HG03558 (cell line): ENCODE data around the gene MTR.
"Not testable (repeated sequence)": the region's sequence is repeated elsewhere in the genome, so short reads cannot be mapped to it uniquely, and the experiment has no call there.

Experiments used
- ATAC-seq: cut with Tn5 transposase; IDR thresholded peaks from one replicate; pipeline ENCODE4 v1.9.1; 2021; ENCODE audit warnings: moderate number of reproducible peaks; ENCODE audit not compliant: unreplicated experiment; ENCODE audit errors: extremely low read depth

The MTR gene

DNA sequence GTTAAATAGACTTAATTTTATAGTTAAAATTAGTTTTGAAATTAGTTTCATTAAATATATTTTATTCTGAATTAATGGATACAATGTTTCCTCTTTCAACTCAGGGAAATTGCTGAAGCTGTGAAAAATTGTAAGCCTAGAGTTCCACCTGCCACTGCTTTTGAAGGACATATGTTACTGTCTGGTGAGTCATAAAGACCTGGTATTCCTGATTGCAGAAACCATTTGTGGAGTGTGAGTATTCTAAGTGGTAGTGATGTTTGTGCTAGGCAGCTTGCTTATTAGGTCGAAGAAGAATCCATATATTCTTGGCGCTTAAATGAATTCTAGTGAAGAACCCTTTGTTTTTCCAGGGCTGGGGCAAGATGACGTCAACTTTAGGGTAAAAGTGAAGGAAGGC is 34.0 kb downstream of the MTR start:
- ATAC-seq, result no peak

- no peak for ATAC-seq
These were observed 35.0 kb downstream of the MTR start for GRCh38 chr1:236830116-236830515.

- no peak for ATAC-seq
These were observed 35.5 kb downstream of the MTR start for GRCh38 chr1:236830560-236830959.

DNA sequence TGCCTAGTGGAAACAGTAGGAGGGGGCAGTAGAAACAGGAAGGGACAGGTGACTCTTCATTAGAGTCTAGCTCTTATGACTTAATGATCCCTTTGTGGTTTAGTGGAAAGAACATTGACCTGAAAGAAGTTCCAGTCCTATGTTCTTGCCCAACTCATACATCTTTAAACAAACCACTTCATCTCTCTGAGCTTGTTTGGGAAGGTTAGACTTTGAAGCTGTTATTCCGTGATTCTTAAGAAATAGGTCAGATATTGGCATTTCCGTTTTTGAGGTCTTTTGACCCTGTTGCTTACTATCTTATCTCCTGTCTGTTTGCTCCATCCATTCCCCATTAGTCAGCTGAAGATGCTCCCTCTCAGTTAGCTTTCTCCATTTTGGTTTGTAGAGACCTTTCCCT is 38.5 kb downstream of the MTR start:
- no peak for ATAC-seq

DNA sequence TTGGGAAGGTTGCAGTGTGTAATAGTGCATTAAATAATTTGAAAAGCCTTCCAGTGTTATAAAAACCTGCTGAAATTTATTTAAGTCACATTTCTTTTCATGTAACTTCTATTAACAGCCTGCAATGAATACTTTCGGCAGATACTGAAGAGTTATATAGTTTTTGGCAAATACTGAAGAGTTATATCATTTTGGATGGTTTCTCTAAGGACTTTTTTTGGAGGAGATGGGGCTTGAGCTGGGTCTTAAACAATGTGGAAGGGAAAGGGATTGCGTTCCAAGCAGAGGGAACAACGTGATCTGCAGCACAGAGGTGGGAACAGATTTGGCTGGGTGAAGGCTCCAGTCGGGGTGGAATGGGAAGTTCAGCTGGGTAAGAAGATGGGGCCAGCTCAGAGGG is 39.8 kb downstream of the MTR start:
- ATAC-seq, result no peak

DNA sequence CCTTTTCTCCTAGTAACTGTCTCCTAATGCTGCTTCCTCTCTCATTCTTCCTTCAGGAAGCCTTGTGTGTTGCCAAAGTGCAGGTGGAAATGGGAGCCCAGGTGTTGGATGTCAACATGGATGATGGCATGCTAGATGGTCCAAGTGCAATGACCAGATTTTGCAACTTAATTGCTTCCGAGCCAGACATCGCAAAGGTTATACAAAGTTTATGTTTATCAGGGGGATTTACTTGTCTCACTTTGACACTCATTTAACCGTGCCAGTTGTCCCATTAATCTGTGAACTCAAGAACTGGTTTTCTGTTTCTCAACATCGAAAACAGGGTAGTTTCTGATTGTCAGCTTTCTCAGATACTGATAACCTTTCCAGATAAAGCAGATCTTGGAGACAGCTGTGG is 40.4 kb downstream of the MTR start:
- no peak for ATAC-seq

DNA sequence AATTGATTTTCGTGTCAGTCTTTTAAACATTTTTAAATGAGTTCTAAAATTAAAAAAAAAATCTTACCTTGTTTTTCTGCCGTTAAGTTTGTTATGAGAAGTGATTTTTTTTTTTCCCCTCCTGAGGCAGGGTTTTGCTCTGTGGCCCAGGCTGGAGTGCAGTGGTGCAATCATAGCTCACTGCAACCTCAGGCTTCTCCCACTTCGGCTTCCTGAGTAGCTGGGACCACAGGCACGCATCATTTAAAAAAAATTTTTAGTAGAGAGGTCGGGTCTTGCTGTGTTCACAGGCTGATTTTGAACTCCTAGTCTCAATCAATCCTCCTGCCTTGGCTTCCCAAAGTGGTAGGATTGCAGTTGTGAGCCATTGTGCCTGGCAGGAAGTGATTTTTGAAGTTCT is 41.1 kb downstream of the MTR start:
- no peak for ATAC-seq

GRCh38 chr1:236837115-236837514 is 42.0 kb downstream of the MTR start:
- no peak for ATAC-seq

DNA sequence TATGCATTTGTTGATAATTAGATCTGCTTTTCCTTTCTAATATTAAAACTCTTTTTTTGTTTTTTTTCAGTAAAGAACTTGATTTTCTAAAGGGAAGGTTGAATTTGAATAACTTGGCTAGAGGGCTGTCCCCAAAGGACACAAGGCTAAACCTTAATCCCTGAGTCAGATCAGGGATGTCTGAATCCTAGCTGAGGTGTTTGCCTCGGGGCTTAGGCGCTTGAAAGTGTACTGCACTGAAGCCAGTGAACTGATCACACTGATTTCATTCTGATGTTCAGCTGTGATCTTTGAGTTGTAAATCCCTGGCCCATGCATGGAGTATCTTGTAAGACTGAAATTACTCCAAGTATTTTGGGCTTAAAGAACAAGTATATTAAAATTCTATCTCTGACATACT is 42.8 kb downstream of the MTR start:
- ATAC-seq, result no peak

DNA sequence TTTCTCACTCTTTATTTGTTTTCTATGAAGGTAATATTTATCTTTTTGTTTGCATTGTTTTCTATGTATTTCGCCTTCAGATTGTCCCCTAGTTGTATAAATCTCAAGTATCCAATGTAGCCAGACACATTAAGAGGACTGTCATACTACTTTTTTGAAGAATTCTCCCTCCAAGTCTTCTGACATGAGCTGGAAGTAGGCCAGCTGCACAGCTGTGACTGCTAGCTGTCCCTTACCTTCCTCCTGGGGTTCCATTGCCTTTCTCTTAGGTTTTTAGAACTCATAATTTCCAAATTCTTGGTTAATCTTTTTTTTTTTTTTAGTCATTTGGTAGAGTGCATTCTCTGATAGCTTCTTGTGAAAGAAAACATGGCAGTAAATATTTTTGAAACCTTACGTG is 46.2 kb downstream of the MTR start:
- ATAC-seq, result no peak

DNA sequence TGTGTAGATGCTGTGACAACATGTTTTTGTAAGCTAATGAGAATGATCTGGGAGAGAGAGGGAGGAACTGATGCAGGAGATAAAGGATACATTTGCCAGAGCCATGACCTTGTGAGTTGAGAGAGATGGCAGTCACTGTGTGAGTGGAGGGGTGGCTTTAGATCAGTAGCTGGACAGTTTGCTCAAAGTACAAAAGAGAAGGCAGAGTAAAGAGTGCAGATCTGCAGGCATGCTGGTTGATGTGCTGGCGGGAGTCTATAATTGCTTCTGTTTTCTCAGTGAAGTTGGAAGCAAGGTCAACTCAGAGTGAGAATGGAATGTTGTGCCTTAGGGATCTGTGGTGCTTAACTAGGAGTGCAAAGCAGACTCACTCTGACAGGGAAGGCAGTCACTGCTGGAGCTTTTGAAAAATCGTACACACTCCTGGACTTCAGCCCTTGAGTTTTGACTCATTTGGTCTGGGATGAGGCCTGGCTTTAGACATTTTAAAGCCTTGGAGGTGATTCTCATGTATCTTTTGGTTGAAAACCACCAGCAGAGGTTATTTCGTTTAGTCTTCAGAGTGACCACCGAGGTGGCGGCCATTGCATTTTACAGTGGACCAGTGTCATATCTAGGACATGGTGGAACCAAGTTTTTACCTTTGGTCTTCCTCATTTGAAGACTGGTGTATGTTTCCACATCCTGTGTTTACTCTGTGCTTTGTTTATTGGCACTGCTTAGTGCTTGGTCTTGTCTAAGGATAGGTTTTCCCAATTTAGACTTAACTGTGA is 49.6 kb downstream of the MTR start:
- ATAC-seq, result no peak

DNA sequence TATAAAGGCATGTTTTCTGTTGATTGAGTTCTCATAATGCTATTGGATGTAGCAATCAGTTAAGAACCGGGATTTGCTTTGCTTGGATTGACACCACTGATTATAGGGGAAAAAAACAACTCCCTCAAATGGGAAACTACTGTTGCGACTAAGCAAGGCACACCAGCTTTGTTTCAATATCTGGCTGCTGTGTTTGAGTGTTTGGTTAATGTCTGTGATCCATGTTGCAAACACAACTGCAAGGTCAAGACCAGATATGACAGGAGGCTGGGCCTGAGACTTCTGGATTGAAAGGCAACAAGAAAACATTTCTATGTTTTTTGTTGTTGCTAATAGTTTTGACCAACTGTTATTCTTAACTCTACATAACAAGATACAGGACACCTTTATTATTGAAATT is 50.7 kb downstream of the MTR start:
- ATAC-seq, result no peak

GRCh38 chr1:236848274-236848923 is 53.3 kb downstream of the MTR start:
- no peak for ATAC-seq

GRCh38 chr1:236850077-236850979 is 55.2 kb downstream of the MTR start:
- ATAC-seq, result no peak

- no peak for ATAC-seq
These were observed 56.8 kb downstream of the MTR start for GRCh38 chr1:236851871-236852270.

DNA sequence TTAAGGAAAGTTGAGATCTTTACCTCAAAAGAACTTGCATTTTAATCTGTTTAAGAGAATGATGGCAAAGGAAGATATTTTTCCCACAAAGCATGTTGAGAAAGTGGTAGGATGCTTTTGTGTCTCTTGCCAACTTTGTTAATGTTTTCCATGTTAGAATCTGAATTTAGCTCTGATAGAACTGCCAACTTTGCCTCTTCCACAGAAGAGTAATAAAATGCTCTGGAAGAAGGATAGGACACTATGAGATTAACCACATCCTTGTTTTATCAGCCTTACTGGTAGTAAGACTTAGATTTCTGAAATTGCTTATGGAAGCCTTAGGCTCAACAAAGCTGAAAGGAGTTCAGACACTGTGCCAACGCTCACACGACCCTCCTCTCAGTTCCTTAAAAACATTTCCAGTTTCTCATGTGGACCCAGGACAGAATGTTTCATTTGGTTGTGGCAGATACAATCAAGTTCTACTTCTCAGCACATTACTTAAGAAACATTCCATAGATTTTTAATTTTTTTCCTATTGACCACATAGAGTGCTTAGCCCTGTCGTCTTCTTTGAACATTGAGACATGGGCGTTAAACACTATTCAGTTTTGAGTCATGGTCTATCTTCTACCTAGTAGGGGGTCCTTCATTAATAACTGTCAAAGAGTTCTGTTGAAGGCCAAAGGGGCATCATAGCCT is 59.0 kb downstream of the MTR start:
- ATAC-seq, result no peak

DNA sequence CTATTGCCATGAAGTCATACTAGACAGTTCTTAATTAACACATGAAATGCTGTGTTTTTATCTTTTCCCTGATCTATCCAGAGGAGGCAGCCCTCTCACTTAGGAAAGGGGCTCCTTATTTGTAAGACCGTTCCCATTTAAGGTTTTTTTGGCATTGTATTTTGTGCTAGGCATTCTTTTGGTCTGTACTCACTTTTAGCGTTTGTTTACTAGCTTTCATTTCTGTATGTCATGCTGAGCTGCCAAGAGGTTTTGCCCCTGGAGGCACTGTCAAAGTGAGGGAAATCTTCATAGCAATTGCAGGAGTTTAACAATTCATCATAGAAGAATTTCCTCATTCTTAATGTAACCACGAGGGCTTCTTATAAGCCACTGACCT is 59.5 kb downstream of the MTR start:
- no peak for ATAC-seq

- not testable (repeated sequence) for ATAC-seq
These were observed 61.6 kb downstream of the MTR start for GRCh38 chr1:236856649-236857048.

DNA sequence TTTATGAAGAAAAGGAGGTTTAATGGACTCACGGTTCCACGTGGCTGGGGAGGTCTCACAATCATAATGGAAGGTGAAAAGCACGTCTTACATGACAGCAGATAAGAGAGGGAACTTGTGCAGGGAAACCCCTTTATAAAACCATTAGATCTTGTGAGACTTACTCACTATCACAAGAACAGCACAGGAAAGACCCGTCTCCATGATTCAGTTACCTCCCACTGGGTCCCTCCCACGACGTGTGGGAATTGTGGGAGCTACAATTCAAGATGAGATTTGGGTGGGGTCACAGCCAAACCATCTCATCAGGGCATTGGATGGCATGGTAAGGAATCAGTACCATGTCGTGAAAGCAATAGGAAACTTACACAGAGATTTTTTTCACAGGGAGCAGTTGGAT is 63.1 kb downstream of the MTR start:
- no peak for ATAC-seq

DNA sequence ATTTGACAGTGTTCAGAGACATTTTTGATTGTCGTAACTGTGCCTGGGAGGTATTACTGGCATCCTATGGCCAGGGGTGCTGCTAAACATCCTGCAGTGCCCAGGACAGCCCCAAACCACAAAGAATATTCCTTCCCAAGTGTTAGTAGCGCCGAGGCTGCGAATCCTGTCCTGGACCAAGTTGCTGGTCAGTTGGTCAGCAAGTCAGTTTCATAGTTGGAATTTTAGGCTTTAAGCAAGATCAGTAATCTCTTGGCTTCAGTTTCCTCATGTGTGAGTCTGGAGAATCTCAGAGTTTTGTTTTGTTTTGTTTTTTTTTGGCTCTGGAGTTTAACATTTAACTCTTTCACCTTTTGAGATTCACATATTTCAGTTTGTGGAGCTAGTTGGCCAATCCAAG is 65.0 kb downstream of the MTR start:
- ATAC-seq, result no peak

- ATAC-seq, result no peak
These were observed 65.6 kb downstream of the MTR start for GRCh38 chr1:236860674-236861073.
